HG03045 (cell line): Measurements from ENCODE around the gene COPA.
A peak's percentile ranks its signal among the peaks of the same experiment; 100 is the strongest.

Experiments used
- ATAC-seq: cut with Tn5 transposase; IDR thresholded peaks from one replicate; pipeline ENCODE4 v1.9.1; 2021; ENCODE audit warnings: mild to moderate bottlenecking, moderate library complexity; ENCODE audit not compliant: unreplicated experiment

COPA gene

DNA sequence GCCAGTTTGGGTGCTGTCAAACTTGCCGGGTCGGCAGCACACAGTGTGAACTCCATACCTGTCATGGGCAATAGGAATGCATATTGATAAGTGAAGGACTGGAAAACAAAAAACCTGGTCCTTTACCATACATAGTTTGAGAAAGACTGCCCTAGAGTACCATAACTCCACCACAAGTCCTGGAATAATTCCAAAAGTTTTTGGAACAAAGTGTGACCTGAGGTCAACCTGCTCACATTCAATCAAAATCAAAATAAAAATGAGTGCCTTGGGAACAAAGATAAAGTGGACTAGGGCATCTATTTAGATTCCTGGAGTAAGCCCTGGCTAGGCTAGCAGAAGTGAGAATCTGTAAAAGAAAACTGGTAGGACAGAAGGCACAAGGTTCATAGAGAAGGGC is 65.7 kb downstream of the COPA start:
- ATAC-seq: no peak

DNA sequence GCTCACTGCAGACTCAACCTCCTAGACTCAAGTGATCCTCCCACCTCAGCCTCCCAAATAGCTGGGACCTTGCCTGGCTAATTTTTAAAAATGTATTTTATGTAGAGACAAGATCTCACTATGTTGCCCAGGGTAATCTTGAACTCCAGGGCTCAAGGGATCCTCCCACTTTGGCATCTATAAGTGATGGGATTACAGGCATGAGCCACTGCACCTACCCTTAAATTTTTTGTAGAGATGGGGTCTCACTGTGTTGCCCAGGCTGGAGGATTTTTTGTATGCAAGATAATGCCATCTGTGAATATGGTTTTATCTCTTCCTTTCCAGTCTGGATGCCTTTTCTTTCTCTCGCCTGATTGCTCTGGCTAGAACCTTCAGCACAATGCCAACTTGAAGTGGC is 72.0 kb downstream of the COPA start:
- ATAC-seq: no peak

DNA sequence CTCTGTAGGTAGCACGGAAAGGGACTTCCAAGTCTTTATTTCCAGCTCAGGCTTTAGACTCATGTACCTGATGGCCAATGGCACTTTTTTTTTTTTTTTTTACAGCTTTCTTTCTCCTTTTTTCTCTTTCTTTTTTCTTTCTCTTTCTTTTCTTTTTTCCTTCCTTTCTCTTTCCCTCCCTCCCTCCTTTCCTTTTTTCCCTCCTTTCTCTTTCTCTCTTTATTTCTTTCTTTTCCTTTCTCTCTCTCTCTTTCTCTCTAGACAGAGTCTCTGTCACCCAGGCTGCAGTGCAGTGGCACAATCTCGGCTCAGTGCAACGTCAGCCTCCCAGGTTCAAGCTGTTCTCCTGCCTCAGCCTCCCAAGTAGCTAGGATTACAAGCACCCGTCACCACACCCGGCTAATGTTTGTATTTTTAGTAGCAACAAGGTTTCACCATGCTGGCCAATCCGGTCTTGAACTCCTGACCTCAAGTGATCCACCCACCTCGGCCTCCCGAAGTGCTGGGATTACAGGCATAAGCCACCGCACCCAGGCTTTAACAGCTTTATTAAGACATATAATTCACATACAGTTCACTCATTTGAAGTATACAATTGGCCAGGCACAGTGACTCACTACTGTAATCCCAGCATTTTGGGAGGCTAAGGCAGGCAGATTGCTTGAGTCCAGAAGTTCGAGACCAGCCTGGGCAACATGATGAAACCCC is 75.6 kb downstream of the COPA start:
- ATAC-seq: no peak

DNA sequence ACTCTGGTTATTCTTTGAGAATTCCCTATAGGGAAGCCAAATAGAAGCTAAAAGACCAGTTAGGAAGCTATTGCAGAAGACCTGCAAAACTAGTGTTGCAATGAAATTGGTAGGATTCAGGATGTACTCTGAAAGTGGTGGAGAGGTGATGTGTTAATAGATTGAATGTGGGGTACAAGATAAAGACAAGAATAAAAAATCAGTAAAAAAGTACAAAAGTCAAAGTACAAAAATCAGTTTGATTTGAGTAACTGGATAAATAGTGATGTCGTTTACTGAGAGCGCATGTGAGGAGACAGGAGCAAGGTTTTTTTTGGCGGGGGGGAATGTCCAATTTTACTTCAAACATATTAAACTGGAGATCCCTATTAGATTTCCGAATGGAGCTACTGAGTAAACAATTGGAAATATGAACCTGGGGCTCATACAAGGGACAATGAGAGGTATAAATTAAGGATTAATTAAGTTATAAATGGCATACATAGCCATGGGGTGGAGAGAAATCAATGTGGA is 78.2 kb downstream of the COPA start:
- ATAC-seq: no peak

DNA sequence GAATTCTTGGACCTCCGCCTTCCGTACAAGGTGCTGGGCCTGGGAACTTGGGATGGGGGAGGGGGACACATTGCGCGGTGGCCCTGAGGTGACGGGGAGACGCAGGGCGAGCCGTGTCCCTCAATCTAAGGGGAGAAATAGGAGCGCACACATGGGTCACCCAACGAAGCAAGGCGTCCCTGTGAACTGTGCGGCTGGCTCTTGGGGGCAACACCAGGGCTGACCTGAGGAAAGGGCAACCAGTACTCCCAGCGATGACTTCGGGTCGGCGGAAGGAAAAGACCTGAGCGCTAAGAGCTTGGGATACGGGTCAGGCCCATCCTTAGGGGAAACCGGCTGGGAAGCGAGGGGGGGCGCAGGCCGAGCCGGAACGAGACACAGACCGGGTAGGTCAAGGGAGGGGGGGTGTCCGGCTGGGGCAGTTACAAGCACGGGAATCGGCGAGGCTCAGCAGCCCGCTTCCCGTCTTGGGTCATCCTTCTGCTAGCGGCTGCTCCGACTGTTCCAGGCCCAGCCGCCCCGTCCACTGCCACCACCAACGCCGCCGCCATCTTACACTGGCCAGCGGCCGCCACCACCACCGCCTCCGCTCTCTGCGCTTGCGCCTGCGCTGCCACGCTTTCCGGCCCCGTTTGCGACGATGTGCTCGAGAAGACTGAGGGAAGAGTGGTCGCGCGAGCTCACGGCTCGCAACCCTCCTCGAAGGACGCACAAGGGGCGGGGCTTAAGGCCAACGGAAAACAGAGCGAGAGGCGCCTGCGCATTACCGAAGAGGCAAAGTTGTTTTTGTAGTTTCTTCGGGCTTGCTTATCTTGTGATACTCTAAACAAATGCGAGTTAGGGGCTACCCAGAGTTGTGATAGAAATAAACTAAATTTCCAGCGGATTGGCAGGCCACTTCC is 80.9 kb downstream of the COPA start, which contains the start of gene DCAF8:
DCAF8 (minus strand) TSS at position 657 of the 902 bp plus-strand sequence. CDS start 18,541 bp downstream, outside the sequence.
- peak; percentile 76 for ATAC-seq

DNA sequence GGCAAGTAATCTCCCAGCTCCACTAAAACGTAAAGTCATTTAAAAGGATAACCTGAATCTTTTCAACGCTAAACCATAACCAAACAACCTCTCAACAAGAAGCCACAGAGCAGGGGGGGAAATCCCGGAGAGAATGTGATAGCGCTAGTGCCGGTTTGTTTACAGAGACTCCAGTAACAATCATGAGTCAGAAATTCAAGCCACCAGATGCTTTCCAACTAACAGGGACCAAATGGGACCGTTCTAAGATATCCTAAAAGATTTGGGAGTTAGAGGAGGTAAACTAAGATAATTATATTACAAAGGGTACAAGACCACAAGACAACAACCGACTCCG is 81.5 kb downstream of the COPA start:
- ATAC-seq: no peak

DNA sequence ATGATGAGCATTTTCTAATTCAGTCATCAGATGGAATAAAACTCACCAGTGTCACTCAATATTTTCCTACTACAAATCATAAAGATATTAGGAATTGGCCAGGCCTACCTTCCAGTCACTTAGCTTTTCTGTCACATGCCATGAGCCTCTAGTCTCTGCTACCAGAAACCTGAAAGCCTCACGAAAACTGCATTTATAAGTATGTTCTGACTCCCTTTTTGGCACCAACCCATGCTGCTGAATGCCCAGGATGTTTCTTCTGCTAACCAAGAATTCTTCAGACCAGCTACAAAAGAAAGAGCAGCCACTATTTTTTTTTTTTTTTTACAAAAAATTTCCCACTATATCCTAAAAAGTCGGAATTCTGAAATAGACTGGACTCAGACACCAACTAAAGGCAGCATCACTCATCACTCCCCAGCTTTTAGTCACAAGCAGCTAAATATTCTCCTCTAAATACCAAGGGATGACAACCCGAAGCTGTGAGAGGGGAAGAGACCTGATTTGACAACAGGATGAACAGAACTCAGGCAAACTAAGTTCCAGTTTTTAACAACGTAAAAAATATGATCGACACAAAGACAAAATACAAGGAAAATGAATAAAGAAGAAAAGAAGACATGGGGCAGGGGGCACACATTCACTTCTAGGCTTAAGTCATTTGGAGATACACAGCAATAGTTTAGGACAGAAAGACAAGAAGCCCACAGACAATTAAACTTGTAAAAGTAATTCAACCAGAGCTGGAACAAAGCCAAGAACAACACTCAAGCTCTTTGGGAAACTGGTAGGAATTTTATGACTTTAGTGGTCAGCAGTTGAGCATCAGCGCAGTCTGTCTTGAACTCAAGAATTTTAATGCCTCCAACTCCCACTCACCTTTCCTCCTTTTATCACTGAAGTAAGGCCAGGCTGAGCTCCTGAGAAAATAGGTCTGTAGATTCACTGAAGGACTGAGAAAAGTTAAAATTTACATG is 82.4 kb downstream of the COPA start:
- no peak for ATAC-seq

DNA sequence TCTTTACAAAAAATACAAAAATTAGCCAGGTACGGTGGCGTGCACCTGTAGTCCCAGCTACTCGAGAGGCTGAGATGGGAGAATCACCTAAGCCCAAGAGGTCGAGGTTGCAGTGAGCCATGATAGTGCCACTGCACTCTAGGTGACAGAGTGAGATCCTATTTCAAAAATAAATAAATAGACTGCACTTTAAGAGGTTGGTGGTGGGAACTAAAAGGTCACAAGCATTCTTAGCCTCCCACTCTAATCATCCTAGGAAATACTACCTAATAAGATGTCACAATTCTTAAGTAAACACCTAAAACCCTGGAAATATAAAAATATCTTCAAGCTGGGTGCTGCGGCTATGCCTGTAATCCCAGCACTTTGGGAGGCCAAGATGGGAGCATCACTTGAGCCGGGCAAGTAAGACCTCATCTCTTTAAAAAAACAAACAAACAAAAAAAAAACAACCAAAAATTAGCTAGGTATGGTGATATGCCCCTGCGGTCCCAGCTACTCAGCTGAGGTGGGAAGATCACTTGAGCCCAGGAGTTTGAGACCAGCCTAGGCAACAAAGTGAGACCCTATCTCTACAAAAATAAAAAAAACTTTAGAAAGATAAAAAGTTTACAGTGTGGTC is 84.8 kb downstream of the COPA start:
- no peak for ATAC-seq

DNA sequence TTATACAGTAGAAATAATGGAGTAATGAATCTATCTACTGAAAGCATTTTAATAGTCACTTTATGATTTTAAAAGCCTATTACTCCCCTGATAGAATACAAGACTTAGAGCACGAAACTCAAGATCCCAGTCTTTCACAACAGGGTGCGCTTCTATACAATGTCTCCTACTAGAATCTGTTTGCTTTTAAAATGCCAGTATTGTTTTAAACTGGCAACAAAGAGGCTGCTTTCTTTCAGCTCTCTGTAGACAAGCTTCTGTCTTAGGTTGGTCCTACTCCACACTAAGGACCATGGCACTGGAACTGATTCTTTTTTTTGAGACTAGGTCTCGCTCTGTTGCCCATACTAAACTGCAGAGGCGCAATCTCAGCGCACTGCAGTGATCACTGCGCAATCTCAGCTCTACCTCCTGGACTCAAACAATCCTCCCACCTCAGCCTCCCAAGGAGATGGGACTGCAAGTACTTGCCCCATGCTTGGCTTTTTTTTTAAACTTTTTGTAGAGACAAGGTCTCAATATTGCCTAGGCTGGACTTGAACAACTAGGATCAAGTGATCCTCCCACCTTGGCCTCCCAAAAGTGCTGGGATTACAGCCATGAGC is 85.5 kb downstream of the COPA start:
- no peak for ATAC-seq

DNA sequence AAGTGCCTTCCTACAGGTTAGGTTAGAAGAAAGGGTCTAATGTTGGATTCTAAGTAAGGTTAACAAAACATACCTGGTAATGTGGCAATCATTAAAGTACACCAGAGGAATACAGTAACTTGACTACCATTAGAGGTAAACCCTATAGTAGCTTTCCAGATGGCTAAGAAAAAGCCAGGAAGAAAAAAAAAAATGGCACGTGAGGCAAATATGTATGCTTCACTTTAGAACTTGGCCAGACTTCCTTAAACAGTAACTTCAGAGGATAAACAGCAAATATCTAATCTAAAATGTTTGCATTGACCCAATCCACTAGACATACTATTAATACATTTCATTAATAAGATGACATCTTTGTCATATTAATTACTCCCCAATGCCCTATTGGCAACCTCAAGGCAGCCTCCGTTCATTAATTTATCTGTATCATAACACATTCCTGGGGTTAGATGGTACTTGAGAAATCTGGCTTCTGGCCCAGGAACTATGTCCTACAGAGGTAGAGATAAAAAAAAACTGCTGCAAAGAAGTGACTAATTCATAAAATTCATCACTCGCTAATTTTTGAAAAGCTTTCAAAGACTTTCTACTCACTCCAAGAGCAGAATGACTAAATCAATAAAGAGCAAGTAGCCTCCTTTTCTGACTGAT is 86.5 kb downstream of the COPA start:
- no peak for ATAC-seq

DNA sequence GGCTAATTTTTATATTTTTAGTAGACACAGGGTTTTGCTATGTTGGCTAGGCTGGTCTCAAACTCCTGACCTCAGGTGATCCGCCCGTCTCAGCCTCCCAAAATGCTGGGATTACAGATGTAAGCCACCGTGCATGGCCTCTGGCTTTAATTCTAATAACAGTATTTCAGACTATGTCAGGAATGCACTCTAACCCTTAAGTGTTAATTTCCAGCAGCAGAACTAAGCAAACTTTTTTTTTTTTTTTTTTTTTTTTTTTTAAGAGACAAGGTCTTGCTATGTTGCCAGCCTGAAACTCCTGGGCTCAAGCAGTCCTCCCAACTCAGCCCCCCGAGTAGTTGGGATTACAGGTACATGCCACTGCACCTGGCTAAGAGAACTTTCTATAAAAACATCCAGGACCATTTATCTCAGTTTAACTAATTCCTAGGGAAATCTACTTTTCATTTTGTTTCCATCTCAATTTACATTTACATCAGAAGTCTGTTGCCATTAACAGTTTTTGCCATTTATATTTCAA is 87.2 kb downstream of the COPA start:
- ATAC-seq: no peak

DNA sequence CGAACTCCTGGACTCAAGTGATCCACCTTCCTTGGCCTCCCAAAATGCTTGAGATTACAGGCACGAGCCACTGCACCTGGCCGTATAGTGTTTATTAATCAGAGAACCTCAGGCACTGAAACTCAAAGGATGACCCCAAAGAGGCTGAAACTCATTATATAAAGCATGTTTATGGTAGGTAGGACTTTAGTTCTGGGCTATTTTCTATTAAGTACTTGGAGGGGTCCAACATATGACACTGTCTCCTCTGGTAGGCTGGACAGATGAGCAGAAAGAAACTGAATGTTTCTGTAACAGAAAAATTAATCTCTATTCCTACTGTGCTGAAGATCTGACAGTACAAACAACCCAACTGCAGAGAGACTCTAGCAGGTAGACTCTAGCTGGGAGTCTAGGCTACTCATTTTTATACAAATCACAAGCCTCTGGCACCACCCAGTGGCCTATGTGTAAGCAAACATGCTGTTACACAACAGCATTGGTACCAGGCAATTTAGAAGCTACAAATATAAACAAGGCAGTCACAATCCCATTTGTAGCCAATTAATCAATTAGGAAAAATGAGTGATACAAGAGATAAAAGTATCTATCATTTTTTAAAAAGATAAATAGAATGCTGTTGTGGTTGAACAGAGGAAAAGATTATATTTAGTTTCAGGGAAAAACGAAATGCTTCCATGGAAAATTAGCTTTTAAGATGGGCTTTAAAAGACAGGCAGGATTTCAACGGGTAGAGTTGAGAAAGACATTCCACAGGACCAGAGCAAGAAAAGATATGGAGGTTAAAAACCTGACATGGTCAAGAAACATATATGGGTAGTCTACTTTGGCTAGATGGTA is 91.1 kb downstream of the COPA start:
- ATAC-seq: peak; percentile 64

DNA sequence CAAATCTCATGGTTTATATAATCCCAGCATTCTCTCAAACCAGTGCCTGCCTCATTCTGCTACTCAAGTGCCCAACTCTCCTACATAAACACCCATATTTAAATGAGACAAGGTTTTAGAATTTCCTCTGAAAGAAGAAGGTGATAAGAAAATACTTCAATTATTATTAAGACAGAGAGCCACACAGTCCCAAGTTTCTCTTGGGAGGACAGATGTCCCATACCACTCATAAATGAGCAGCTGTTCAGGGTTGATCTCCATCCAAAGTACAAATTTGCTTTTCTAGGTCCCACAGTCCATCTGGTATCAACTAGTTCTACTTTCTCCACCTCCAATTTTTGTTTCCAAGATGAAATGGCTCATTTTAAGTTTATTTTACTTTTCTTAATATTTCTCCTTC is 92.0 kb downstream of the COPA start:
- no peak for ATAC-seq

DNA sequence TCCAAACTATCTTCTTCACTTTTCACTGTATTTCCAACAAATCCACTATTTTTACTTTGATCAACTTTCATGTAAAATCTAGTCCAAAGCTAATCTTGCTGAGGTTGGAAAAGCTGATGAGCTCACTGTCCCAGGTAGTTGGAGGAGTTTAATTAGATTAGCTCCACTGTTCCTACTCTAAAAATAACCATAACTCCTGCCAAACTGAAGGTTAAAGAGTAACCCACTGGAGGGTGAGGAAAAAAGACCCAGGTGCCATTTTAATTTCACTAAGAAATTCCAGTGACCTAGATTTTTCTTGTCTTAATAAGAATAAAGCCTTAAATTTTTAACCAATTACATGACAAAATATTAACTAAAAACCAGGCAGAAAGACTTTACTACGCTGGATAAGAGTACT is 96.0 kb downstream of the COPA start:
- no peak for ATAC-seq

DNA sequence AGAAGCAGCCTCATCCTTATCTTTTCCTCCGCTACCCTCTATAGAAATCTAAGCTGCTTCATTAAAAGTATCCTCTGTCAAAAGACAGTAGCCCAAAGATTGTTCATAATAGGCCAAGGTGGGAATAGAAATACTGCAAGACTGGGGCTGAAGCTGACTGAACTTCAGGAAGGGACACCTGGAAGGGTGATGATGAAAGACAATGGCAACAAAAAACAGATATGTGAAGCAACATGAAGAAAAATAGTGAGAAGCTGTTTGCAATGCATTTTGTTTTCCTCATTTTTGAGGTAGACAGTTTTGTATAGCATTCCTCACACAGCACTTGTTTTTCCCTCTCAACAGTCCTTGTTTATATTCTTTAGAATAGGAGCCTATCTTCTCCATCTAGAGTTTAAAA is 97.6 kb downstream of the COPA start:
- no peak for ATAC-seq

DNA sequence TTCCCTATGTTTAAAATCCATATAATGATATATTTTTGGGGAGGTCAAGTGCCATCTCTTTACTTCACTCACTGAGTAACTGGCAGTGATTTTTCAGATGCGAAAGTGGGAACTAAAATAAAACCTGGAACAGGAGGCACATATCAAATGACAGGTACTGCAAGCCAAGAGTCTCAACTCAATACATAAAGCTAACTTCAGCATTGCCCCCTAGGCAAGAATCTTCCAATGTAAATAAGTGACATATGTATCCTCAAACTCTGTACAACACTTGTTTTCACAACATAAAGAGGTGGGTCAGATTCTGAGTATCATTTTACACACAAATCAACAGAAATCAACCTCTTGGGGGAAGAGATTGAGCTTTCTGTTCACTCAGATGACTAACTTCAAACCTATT is 98.8 kb downstream of the COPA start:
- ATAC-seq: no peak

DNA sequence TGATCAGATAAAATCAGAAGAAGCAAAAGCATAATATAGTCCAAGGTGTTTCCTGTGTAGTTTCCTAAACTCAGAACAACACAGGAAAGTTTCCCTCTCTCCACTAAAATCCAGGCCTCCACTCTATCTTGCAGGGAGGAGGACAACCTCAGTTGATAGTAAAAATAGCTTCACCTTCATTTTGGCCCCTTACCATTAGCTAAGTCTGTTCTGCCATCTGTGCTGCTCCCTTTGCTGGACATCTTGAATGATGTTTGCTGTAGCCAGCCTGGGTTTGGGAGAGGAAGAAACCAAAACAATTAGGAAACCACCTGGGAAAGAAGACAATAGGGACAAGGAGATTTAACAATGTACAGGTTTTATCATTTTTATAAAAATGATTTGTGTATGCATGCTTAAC is 99.3 kb downstream of the COPA start:
- ATAC-seq: no peak

DNA sequence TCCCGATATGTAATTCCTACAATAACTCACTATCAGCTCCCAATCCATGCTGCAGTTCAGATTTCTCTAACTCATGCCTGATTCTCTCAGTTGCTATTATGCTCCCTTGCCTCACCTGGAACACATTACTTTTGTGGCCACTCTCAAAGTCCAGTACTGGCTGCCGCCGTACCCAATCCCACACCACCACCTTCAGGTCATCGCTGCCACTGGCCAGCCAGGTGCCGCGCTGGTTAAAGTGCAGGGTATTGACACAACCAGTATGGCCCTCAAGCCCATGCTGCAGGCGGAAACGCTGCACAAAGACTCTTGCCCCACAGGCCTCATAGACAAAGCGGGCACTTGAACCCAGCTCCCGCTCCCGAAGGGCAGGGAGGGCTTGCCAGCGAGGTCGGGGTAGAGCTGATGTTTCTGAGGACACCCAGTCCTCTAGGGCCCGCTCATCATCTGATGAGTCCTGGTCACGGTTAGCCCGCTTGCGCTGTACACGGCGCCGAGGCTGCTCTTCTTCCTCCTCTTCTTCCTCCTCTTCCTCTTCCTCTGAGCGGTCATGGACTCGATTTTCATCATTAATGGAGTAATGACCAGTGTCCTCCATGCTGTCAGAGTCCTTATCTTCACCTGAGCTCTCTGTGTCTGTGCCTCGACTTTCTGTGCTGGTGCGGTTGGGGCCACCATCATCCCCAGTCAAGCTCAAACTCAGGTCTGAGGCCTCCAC is 103.3 kb downstream of the COPA start:
- no peak for ATAC-seq
